Measurements from ENCODE around the gene PGAP1.

Gene PGAP1

DNA sequence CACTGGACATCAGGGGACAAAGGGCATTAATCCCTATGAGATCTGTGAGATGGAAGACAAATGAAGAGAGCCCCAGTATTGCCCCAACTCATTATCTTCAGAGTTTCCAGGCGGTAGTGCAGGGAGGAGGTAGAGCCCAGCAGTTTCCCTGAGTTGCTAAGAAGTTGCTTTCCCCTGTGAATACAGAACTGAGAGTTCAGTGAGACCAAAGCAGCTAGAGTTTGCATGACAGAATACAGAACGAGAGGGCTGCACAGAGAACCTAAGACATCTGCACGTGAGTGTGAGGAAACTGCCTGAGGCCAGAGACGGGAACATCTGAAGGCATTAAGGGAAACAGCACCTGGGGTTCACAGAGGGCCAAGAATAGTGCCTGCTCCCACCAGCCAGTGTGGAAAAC, 18.1 kb upstream of the PGAP1 start:
- Histone ChIP-seq H3K4me3 (ENCODE audit: low read depth in 1 of 2, low read length in 2 of 2) (no peak overlapping the region), H3K9ac (ENCODE audit: low read length) (no peak overlapping the region), H3K36me3 (ENCODE audit: insufficient read depth, low read length) (no peaks in the 10 kb centered on the region), H3K27ac (ENCODE audit: low read depth, low read length) (no peak overlapping the region), H3K4me1 (ENCODE audit: insufficient read depth, low read length) (no peaks in the 10 kb centered on the region), H3K27me3 (ENCODE audit: control insufficient read depth in 1 of 2, insufficient read depth in 2 of 2, low read length in 2 of 2) (no peaks in the 10 kb centered on the region), H3K9me3 (ENCODE audit: low read length) (no peaks in the 10 kb centered on the region)

DNA sequence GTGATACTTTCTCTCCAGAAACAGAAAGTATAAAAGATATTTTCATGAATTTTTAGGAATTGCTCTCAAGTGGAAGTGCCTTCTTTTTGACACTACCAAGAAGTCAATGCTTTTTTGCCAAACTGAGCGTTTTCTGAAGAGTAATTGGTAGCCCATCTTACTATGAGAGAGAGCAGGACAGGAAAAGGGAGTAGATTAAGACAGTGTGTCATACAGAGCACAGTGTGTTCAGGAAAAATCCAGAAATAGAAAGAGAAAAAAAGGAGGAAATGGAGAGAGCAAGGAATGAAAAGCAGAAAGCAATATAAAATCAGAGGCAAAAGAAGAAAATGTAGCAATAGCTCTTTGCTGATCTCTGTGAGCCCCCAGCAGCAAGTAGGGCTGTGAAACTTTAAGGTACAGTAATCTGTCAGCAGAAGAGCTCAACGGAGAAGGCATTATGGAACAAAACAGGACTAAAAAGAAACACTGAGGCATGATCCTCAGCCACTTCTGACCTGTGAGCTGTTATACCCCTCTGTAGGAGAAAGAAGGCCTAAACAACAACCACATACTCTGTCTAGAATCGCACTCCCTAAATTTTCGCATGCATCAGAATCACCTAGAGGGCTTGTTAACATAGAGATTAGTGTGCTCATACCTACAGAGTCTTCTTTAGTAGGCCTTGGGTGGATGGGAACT, 15.0 kb upstream of the PGAP1 start:
- Histone ChIP-seq H3K36me3 (ENCODE audit: insufficient read depth, low read length) (no peaks in the 10 kb centered on the region), H3K9me3 (ENCODE audit: low read length) (no peaks in the 10 kb centered on the region), H3K27me3 (ENCODE audit: control insufficient read depth in 1 of 2, insufficient read depth in 2 of 2, low read length in 2 of 2) (no peaks in the 10 kb centered on the region), H3K4me1 (ENCODE audit: insufficient read depth, low read length) (no peaks in the 10 kb centered on the region), H3K4me3 (ENCODE audit: low read depth in 1 of 2, low read length in 2 of 2) (no peak overlapping the region), H3K27ac (ENCODE audit: low read depth, low read length) (no peak overlapping the region), H3K9ac (ENCODE audit: low read length) (no peak overlapping the region)

- Histone ChIP-seq H3K4me3 (ENCODE audit: low read depth in 1 of 2, low read length in 2 of 2) (no peak overlapping the region), H3K36me3 (ENCODE audit: insufficient read depth, low read length) (no peaks in the 10 kb centered on the region), H3K9ac (ENCODE audit: low read length) (no peak overlapping the region), H3K27ac (ENCODE audit: low read depth, low read length) (no peak overlapping the region), H3K4me1 (ENCODE audit: insufficient read depth, low read length) (no peaks in the 10 kb centered on the region), H3K9me3 (ENCODE audit: low read length) (no peaks in the 10 kb centered on the region), H3K27me3 (ENCODE audit: control insufficient read depth in 1 of 2, insufficient read depth in 2 of 2, low read length in 2 of 2) (no peaks in the 10 kb centered on the region)
Measured at GRCh38 chr2:196939371-196939770, 12.9 kb upstream of the PGAP1 start.

- Histone ChIP-seq H3K4me1 (ENCODE audit: insufficient read depth, low read length) (no peaks in the 10 kb centered on the region), H3K9ac (ENCODE audit: low read length) (no peak overlapping the region), H3K27ac (ENCODE audit: low read depth, low read length) (no peak overlapping the region), H3K27me3 (ENCODE audit: control insufficient read depth in 1 of 2, insufficient read depth in 2 of 2, low read length in 2 of 2) (no peaks in the 10 kb centered on the region), H3K4me3 (ENCODE audit: low read depth in 1 of 2, low read length in 2 of 2) (no peak overlapping the region), H3K9me3 (ENCODE audit: low read length) (no peaks in the 10 kb centered on the region), H3K36me3 (ENCODE audit: insufficient read depth, low read length) (no peaks in the 10 kb centered on the region)
Measured at GRCh38 chr2:196935432-196935831, 8.9 kb upstream of the PGAP1 start.

GRCh38 chr2:196934672-196935071, 8.2 kb upstream of the PGAP1 start:
- no peak overlapping the region for H3K9ac ChIP-seq (ENCODE audit: low read length)
- no peaks in the 10 kb centered on the region for H3K27me3 ChIP-seq (ENCODE audit: control insufficient read depth in 1 of 2, insufficient read depth in 2 of 2, low read length in 2 of 2)
- H3K27ac ChIP-seq (ENCODE audit: low read depth, low read length) = no peak overlapping the region
- H3K4me3 ChIP-seq (ENCODE audit: low read depth in 1 of 2, low read length in 2 of 2) = no peak overlapping the region
- H3K9me3 ChIP-seq (ENCODE audit: low read length) = no peaks in the 10 kb centered on the region
- H3K4me1 ChIP-seq (ENCODE audit: insufficient read depth, low read length) = no peaks in the 10 kb centered on the region
- H3K36me3 ChIP-seq (ENCODE audit: insufficient read depth, low read length) = no peaks in the 10 kb centered on the region

- Histone ChIP-seq H3K27ac (ENCODE audit: low read depth, low read length) (no peak overlapping the region), H3K27me3 (ENCODE audit: control insufficient read depth in 1 of 2, insufficient read depth in 2 of 2, low read length in 2 of 2) (no peaks in the 10 kb centered on the region), H3K36me3 (ENCODE audit: insufficient read depth, low read length) (no peaks in the 10 kb centered on the region), H3K9me3 (ENCODE audit: low read length) (no peaks in the 10 kb centered on the region), H3K4me3 (ENCODE audit: low read depth in 1 of 2, low read length in 2 of 2) (no peak overlapping the region), H3K9ac (ENCODE audit: low read length) (no peak overlapping the region), H3K4me1 (ENCODE audit: insufficient read depth, low read length) (no peaks in the 10 kb centered on the region)
Measured at GRCh38 chr2:196931555-196931954, 5.0 kb upstream of the PGAP1 start.

DNA sequence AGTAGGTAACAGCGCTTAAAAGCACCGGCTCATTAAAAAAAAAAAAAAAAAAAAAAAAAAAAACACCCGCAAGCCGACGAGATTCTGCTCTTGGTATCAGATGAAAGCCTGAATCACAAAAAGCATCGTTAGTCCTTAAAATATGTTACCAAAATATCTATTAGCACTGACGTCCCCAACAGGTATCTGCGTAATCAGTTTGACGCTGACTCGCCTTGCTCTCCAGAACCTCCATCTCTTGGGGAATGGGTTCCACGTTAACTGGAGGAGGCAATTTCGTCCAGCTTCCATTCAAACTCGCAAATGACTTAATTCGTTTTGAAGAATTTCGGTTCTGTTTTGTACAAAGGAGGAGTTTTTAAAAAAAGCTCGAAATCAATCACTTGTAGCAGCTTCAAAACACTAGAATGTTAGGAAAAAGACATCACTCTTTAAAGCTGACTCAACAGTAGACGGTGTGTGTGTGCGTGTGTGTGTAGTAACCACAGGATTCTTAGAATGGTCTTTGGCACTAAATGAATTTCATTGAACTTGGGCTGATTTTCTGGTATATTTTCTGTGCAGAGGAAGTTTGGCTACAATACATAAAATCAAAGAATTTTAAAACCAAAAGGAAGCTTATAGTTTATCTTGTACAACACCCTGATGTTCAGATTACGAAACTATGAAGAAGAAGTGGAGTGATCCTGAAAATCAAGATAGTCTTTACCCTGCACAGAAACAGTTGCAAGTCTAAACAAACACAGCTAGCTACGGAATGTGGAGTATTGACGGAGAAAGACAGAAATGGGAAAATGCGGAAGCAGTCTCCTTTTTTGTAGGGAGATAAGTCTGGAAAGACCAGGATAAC, 1.1 kb upstream of the PGAP1 start:
- H3K4me3 ChIP-seq (ENCODE audit: low read depth in 1 of 2, low read length in 2 of 2) = peak overlapping the region; percentile 93 to 95
- no peaks in the 10 kb centered on the region for H3K27me3 ChIP-seq (ENCODE audit: control insufficient read depth in 1 of 2, insufficient read depth in 2 of 2, low read length in 2 of 2)
- no peaks in the 10 kb centered on the region for H3K36me3 ChIP-seq (ENCODE audit: insufficient read depth, low read length)
- H3K27ac ChIP-seq (ENCODE audit: low read depth, low read length) = peak overlapping the region; percentile 93
- H3K9ac ChIP-seq (ENCODE audit: low read length) = peak overlapping the region; percentile 68
- no peaks in the 10 kb centered on the region for H3K4me1 ChIP-seq (ENCODE audit: insufficient read depth, low read length)
- H3K9me3 ChIP-seq (ENCODE audit: low read length) = no peaks in the 10 kb centered on the region

- H3K4me1 ChIP-seq (ENCODE audit: insufficient read depth, low read length) = no peaks in the 10 kb centered on the region
- H3K27me3 ChIP-seq (ENCODE audit: control insufficient read depth in 1 of 2, insufficient read depth in 2 of 2, low read length in 2 of 2) = no peaks in the 10 kb centered on the region
- H3K9ac ChIP-seq (ENCODE audit: low read length) = peak overlapping the region; percentile 91
- peak overlapping the region; percentile 93 to 95 for H3K4me3 ChIP-seq (ENCODE audit: low read depth in 1 of 2, low read length in 2 of 2)
- no peaks in the 10 kb centered on the region for H3K36me3 ChIP-seq (ENCODE audit: insufficient read depth, low read length)
- H3K9me3 ChIP-seq (ENCODE audit: low read length) = no peaks in the 10 kb centered on the region
- H3K27ac ChIP-seq (ENCODE audit: low read depth, low read length) = peak overlapping the region; percentile 93
Measured at GRCh38 chr2:196925768-196926561, 542 bp downstream of the PGAP1 start.

GRCh38 chr2:196925051-196925767, 1.3 kb downstream of the PGAP1 start:
- Histone ChIP-seq H3K9me3 (ENCODE audit: low read length) (no peaks in the 10 kb centered on the region), H3K9ac (ENCODE audit: low read length) (peak overlapping the region; percentile 91), H3K27ac (ENCODE audit: low read depth, low read length) (peak overlapping the region; percentile 93), H3K27me3 (ENCODE audit: control insufficient read depth in 1 of 2, insufficient read depth in 2 of 2, low read length in 2 of 2) (no peaks in the 10 kb centered on the region), H3K4me3 (ENCODE audit: low read depth in 1 of 2, low read length in 2 of 2) (peak overlapping the region; percentile 93 to 95), H3K4me1 (ENCODE audit: insufficient read depth, low read length) (no peaks in the 10 kb centered on the region), H3K36me3 (ENCODE audit: insufficient read depth, low read length) (no peaks in the 10 kb centered on the region)

DNA sequence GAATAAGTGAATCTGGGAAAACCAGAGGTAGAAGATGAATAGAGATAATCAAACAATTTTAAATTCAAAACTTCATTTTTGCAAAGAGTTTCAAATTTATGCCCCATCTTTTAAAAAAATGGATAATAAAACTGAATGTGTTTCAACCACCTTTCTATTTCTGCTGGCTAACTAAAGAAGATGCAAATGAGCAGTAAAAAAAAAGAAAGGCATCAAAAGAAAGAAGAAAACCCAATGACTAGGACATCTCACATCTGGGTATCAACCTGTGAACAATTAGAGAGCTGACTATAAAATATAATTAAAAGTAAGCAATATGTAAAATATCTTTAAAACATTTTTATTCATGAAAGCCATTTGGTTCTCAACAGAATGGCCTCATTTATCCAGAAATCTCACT, 2.5 kb downstream of the PGAP1 start:
- H3K9ac ChIP-seq (ENCODE audit: low read length) = no peak overlapping the region
- H3K4me3 ChIP-seq (ENCODE audit: low read depth in 1 of 2, low read length in 2 of 2) = no peak overlapping the region
- H3K4me1 ChIP-seq (ENCODE audit: insufficient read depth, low read length) = no peaks in the 10 kb centered on the region
- H3K27ac ChIP-seq (ENCODE audit: low read depth, low read length) = no peak overlapping the region
- H3K9me3 ChIP-seq (ENCODE audit: low read length) = no peaks in the 10 kb centered on the region
- no peaks in the 10 kb centered on the region for H3K36me3 ChIP-seq (ENCODE audit: insufficient read depth, low read length)
- no peaks in the 10 kb centered on the region for H3K27me3 ChIP-seq (ENCODE audit: control insufficient read depth in 1 of 2, insufficient read depth in 2 of 2, low read length in 2 of 2)

DNA sequence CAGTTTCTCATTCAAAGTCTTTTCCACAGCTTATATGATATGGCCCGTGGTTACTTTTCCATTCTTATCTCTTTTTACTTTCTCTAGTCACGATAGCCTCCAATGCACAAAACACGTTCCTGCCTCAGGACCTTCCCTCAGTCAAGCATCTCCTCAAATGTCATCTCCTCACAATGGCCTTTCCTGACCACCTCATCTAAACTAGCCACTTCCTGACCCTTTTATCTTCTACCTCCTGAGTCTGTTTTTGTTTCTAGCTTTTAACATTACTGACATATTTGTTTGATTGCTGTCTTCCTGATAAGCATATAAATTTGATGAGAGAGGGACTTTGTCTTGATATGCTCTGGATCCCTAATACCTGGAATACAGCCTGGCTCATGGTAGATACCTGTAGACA, 7.6 kb downstream of the PGAP1 start:
- Histone ChIP-seq H3K27ac (ENCODE audit: low read depth, low read length) (no peak overlapping the region), H3K4me3 (ENCODE audit: low read depth in 1 of 2, low read length in 2 of 2) (no peak overlapping the region)

More for the DNA sequence above, 7.6 kb downstream of the PGAP1 start:
- no peaks in the 10 kb centered on the region for H3K27me3 ChIP-seq (ENCODE audit: control insufficient read depth in 1 of 2, insufficient read depth in 2 of 2, low read length in 2 of 2)
- peaks cover 7% of the 10 kb centered on the region for H3K36me3 ChIP-seq (ENCODE audit: insufficient read depth, low read length)
- no peak overlapping the region for H3K9ac ChIP-seq (ENCODE audit: low read length)
- H3K4me1 ChIP-seq (ENCODE audit: insufficient read depth, low read length) = no peaks in the 10 kb centered on the region
- H3K9me3 ChIP-seq (ENCODE audit: low read length) = no peaks in the 10 kb centered on the region

All from muscle layer of colon (tissue), 2 donors.